Measurements from ENCODE around the gene STXBP2.

Gene STXBP2

DNA sequence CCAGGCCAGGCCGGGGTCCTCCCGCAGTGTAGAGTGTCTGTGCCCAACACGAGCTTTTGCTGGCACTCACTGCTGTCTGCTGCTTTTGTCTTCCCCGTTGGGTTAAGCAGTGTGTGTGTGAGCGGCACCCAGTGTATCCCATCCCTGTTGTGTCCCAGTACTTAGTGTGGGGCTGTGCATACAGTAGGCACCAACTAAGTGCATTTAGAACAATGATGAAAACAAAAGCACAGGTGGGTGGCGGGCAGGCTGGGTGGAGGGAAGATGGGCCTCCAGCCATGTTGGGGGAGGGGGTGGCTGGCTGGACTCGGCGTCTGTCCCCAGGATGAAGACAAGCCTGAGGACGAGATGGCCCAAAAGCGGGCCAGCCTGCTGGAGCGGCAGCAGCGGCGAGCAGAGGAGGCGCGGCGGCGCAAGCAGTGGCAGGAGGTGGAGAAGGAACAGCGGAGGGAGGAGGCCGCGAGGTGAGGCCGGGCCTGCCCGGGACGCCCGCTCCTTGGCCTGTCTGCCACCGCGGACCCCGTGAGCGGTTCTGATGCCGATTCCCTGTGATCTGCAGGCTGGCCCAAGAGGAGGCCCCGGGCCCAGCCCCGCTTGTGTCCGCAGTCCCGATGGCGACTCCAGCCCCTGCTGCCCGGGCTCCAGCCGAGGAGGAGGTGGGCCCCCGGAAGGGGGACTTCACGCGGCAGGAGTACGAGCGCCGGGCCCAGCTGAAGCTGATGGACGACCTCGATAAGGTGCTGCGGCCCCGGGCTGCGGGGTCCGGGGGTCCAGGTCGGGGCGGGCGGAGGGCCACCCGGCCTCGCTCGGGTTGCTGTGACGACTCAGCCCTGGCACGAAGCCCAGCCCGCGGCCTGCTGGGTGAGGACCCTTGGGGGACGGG lies 21.8 kb upstream of the STXBP2 start:
- no peak for DNase-seq

GRCh38 chr19:7617172-7617571 lies 19.7 kb upstream of the STXBP2 start:
- no peak for DNase-seq

- no peak for DNase-seq
Observed at GRCh38 chr19:7617735-7618134, 19.2 kb upstream of the STXBP2 start.

GRCh38 chr19:7618348-7618747 lies 18.6 kb upstream of the STXBP2 start:
- DNase-seq: no peak

- DNase-seq: no peak
Observed at GRCh38 chr19:7618771-7619510, 18.0 kb upstream of the STXBP2 start.

- DNase-seq: no peak
Observed at GRCh38 chr19:7619671-7620441, 17.1 kb upstream of the STXBP2 start.

DNA sequence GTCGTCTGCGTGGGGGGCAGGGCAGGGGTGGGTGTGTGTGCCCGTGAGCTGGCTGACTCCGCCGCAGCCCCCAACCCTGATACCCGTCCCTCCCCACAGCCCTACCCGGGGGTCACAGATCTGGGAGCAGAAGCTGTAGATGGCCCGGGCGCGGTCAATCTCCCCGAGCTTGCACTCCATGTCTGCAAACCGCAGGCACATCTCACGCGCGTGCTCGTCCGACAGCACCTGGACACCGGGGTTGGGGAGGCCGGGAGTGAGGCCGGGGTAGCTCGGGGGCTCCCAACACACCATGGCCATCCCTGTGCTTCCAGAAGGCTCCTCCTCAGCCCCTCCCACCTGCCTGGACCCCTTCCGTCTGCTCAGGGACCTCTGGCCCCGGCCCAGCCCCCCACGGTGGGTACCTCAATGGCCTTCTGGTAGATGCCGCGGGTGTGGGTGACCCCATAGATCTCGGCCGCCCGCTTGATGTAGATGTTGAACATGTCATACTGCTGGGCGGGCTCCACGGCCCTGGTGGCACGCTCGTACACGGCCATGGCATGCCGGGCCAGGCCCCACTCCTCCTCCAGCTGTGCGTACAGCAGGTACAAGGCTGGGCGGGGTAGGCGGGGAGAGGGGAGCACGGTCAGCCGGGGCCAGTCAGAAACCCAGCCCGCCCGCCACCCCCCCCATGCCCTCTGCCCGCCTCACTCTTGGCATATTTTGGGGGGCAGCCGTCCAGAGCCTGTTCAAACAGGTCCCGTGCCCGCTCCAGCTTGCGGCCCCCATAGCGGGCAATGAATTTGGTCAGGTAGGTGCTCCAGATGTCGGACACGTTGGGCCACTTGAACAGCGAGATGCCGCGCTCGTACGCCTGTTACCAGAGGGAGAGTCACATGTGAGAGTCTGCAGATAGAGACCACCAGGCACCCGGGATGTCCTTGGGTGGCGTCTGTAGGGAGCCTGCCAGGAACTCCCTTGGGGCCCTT lies 16.2 kb upstream of the STXBP2 start:
- DNase-seq: no peak

- DNase-seq: no peak
Observed at GRCh38 chr19:7622933-7623685, 13.8 kb upstream of the STXBP2 start.

DNA sequence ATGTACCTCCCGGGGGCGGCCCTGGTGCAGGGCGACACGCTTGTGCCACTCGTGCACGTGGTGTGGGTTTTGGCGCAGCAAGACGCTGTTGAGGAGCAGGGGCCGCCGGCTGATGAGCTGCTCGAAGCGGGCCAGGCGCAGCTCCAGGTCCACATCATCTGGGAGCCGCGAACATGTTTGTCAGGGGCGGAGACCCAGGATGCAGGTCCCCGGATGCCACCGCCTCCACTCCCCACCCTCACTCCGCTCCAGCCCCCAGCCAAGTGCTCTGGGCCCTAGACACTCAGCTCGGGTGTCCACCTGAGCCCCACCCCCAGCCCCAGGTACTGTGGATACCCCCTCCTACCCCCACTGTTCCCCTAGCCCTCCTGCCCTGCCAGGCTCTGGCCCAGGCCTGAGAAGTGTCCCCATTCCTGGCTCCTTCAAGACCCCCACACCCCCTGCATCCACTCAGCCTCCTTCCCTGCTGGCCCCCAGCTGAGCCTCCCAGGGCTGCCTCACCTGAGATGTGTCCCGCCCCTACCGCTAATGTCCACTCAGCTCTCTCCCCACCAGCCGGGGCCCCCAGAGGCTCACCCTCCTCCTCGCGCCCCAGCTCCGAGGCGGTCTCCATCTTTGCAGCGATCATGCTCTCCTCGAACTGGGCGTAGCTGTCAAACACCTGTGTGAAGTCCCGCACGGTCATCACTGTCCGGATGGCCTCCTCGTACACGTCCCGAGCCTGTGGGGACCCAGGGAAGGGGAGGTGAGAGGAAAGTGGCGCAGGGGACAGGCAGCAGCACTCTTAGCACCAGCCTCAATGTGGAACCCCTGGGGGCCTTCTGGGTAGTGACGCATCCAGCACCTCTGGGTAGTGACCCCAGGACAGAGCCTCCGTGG lies 12.9 kb upstream of the STXBP2 start:
- no peak for DNase-seq

GRCh38 chr19:7624810-7625209 lies 12.1 kb upstream of the STXBP2 start:
- DNase-seq: no peak

- DNase-seq: no peak
Observed at GRCh38 chr19:7625763-7626372, 11.0 kb upstream of the STXBP2 start.

- DNase-seq: no peak
Observed at GRCh38 chr19:7627166-7627565, 9.7 kb upstream of the STXBP2 start.

- no peak for DNase-seq
Observed at GRCh38 chr19:7628589-7629311, 8.2 kb upstream of the STXBP2 start.

DNA sequence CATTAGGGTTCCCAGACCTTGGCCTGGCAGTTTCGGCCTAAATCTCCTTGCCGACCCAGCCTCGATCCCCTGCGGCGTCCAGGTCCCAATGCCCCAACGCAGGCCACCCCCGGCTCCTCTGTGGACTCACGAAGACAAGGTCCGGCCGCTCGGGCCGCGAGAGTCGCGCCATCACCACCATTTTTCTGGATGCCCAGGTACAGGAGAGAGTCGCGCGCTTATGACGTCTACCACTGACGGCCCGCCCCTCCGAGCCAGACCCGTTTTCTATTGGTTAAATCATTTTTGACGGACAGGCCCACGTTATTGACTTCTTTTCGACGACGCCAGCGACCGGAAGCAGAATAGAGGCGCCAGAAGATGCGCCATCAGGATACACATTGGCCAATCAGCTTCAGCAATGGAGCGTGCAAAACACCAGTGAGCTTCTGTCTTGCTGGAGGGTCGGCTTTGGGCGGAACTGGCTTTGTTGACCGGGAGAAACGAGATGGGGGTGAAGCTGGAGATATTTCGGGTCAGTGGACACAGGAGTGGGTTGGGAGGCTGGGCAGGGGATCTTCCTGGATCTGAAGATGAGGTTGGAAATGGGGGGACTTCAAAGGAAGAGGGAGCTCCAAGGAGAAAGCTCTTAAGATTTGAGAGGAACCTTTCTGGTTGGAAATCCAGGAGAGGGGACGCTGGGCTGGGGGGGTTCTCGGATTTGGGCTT lies 7.4 kb upstream of the STXBP2 start, which contains the start of the genes PET100 and XAB2:
PET100 (plus strand) TSS at position 447 of the 708 bp plus-strand sequence; CDS start at position 488, 41 bp downstream.
XAB2 (minus strand) TSS at position 199 of the 708 bp plus-strand sequence; CDS start at position 181, 18 bp downstream.
- peak; percentile 98 for DNase-seq

DNA sequence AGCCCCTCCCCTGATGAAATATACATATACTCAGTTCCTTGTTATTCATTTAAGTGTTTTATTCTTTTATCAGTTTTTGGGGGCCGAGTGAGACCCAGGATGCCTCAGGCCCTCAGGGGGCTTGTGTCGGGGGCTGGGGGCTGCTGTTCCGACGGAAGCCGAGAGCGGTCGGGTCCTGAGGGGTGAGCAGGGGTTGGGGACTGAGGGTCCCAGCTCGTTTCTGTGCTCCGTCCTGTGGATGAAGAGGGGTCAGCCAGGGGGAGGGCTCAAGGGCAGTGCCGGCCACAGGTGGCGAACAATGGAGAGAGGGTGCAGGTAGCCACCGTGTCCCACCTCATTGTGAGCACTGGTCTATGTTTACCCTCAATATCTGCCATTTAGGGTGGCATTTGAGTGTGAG lies 5.3 kb upstream of the STXBP2 start:
- no peak for DNase-seq

- no peak for DNase-seq
Observed at GRCh38 chr19:7632340-7633203, 4.3 kb upstream of the STXBP2 start.

DNA sequence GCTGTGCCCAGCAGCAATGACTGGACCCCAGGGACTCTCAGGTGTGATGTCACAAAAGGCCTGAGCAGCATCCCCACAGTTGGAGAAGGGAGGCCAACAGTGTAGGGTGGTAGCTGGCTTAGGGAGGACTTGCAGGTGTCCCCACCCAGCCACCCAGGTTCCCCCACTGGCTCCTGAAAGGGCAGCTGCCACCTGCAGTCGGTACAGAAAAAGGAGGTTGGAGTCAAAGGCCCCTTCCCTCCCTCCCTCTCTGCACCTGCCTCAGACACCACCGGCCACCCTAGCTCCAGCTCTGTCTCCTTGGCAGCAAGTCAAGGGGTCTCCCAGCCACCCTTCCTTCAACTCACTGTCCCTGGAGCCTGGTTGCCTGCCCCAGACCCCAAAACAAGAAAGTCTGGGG lies 3.2 kb upstream of the STXBP2 start, which contains the start of gene PCP2:
PCP2 (minus strand) TSS at position 22 of the 400 bp plus-strand sequence. CDS start 262 bp downstream, outside the sequence.
- no peak for DNase-seq
